ENCODE results near the gene USP7.
A peak's percentile ranks its signal among the peaks of the same experiment; 100 is the strongest.

The USP7 gene

DNA sequence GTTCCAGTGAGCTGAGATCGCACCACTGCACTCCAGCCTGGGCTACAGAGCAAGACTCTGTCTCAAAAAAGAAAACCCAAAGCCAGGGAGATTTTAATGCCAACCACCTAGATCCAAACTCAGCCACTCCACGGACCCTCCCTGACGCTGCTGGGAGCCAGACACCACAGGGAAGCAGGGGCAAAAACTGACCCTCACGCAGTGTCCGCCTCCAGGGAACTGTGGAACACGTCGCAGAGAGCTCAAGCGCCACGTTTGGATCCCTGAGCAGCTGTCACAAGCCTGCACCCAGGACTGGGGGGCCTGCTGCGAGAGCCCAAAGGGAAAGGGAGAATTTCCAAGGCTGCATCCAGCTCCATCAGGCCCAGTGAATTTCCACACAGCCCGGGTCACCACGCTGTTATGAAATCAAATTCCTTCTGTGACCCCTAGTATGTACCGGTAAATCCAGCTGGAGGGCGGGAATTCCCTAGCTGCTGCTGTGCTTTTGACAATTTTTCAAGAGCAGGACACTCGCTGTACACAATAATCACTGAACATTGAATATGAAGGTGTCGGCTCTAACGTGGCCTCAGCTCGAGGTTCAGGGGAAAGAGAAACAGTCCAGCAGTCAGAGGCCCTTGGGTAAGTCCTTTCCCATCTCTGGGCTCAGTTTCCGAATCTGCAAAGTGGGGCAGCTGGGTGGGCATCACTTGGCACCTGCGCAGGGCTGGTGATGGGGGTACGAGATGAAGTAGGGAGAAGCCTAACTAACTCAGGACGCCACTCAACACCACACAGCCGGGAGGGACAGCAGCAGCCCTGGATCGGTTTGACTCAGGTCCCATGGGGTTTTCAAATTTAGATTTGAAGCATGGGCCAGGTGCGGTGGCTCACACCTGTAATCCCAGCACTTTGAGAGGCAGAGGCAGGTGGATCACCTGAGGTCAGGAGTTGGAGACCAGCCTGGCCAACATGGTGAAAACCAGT is 103.5 kb downstream of the USP7 start:
- no peak for TF ChIP-seq JUND (IDR thresholded peaks at IDR 0.05; ENCODE audit: low read depth)
- DNase-seq (ENCODE audit: low read depth in 1 of 2, low spot score in 1 of 2), result peak in 1 of 2 experiments; percentile 77
- in situ Hi-C loops (cut with HindIII; ENCODE audit: low pct_unique_long_range_greater_than_20kb, low sequenced_read_pairs), result no loop called here

DNA sequence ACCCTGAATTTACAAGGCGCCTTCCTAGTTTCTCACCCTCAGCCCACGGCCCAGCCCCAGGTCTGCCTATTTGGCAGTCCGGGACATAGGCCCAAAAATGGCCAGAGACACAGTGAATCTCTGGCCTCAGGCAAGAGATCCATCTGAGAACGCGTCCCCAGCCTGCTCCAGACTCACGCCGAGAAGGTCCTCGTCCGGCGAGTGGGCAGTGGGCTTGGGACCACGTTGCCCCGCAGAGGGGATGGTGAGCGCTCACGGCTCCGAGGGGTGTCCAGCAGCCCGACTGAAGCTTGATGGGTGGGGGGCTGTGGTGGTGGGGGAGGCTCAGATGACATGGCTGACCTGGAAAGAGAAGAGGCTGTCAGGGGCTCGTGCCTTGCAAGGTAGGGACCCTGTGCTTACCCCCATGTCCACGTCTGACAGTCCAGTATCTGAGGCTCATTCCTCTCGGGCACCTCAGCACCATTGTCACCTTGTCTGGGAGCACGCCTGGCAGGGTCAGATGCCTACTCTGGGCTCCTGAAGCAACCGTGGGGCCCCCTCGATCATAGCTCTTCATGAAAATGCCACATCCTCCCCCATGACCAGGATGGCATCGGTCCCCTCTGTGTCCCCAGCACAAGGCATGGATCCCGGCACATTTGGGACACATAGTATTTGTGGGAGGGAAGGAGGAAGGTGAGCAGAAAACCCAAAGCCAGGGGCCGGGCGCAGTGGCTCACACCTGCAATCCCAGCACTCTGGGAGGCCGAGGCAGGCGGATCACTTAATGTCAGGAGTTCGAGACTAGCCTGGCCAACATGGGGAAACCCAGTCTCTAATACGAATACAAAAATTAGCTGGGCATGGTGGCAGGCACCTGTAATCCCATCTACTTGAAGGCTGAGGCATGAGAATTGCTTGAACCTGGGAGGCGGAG is 104.5 kb downstream of the USP7 start:
- TF ChIP-seq JUND (IDR thresholded peaks at IDR 0.05; ENCODE audit: low read depth), result no peak
- in situ Hi-C loops (cut with HindIII; ENCODE audit: low pct_unique_long_range_greater_than_20kb, low sequenced_read_pairs), result no loop called here
- no peak for DNase-seq (ENCODE audit: low read depth in 1 of 2, low spot score in 1 of 2)

DNA sequence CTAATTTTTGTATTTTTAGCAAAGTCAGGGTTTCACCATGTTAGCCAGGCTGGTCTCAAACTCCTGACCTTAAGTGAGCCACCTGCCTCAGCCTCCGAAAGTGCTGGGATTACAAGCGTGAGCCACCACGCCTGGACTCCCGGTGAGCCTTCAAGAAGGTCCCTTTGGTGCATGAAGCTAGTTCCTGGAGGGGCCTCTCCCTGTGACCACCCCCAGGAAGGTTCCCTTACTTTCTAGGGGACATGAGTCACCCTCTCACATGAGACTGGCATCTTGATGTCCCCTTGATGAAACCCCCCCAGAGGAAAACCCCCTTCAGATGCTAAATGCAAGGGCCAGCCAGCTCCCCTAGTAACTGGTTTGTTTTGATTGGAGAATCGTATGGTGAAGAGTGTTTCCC is 107.7 kb downstream of the USP7 start:
- no peak for DNase-seq (ENCODE audit: low read depth in 1 of 2, low spot score in 1 of 2)
- in situ Hi-C loops (cut with HindIII; ENCODE audit: low pct_unique_long_range_greater_than_20kb, low sequenced_read_pairs), result no loop called here
- TF ChIP-seq JUND (IDR thresholded peaks at IDR 0.05; ENCODE audit: low read depth), result no peak

DNA sequence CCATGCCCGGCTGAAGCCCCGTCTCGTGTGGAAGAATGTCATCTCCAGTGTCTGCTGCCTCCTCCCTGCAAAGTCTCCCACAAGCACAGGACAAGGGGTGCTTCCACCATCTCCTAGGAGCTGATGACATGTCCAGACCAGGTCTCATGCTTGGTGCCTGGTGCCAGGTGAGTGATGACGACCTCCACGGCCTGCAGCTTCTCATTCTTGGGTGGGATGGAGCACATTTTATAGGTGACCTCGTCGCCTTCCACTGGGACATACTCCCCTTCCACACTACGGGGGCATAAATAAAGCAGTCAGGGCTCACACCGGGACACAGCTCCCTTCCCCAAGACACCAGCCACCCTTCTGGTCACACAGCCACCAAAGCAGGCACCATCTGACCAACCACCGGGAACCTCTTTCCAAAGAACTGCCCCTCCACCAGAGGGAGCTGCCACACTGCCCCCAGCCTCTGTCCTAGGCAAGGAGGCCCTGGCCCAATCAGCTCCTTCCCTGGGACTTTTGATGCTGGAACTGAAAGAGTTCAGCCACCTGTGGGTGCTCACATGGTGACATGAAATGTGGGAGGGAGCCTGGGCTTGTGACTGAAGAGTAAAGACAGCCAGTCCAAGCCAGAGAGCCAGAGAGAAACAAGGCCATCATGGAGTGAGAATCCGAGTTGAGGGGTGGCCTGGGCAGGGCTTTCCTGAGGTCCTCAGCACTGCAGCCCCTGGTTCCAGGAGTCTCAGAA is 108.5 kb downstream of the USP7 start:
- DNase-seq (ENCODE audit: low read depth in 1 of 2, low spot score in 1 of 2), result no peak
- in situ Hi-C loops (cut with HindIII; ENCODE audit: low pct_unique_long_range_greater_than_20kb, low sequenced_read_pairs), result no loop called here
- TF ChIP-seq JUND (IDR thresholded peaks at IDR 0.05; ENCODE audit: low read depth), result no peak

- DNase-seq (ENCODE audit: low read depth in 1 of 2, low spot score in 1 of 2), result no peak
- in situ Hi-C loops (cut with HindIII; ENCODE audit: low pct_unique_long_range_greater_than_20kb, low sequenced_read_pairs), result no loop called here
These were observed 109.3 kb downstream of the USP7 start for GRCh38 chr16:8854298-8854948.

DNA sequence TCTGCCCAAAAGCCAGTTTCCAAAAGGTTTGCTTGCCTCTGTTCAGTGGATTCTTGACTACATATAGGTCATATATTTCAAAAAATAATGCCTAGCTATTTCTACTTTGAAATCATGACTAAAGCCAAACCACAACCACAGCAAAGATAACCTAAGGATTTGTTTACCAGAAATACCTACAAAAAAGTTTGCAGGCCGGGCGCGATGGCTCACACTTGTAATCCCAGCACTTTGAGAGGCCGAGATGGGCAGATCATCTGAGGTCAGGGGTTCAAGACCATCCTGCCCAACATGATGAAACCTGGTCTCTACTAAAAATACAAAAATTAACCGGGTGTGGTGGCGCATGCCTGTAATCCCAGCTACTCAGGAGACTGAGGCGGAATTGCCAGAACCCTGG is 110.1 kb downstream of the USP7 start:
- in situ Hi-C loops (cut with HindIII; ENCODE audit: low pct_unique_long_range_greater_than_20kb, low sequenced_read_pairs), result no loop called here
- DNase-seq (ENCODE audit: low read depth in 1 of 2, low spot score in 1 of 2), result no peak
- TF ChIP-seq JUND (IDR thresholded peaks at IDR 0.05; ENCODE audit: low read depth), result no peak

More at GRCh38 chr16:8854298-8854948, 109.3 kb downstream of the USP7 start:
- TF ChIP-seq JUND (IDR thresholded peaks at IDR 0.05; ENCODE audit: low read depth), result no peak

- no peak for TF ChIP-seq JUND (IDR thresholded peaks at IDR 0.05; ENCODE audit: low read depth)
These were observed 110.6 kb downstream of the USP7 start for GRCh38 chr16:8853150-8853549.

GRCh38 chr16:8852534-8852933 is 111.2 kb downstream of the USP7 start:
- DNase-seq (ENCODE audit: low read depth in 1 of 2, low spot score in 1 of 2), result no peak
- no peak for TF ChIP-seq JUND (IDR thresholded peaks at IDR 0.05; ENCODE audit: low read depth)
- in situ Hi-C loops (cut with HindIII; ENCODE audit: low pct_unique_long_range_greater_than_20kb, low sequenced_read_pairs), result no loop called here

More at GRCh38 chr16:8853150-8853549, 110.6 kb downstream of the USP7 start:
- in situ Hi-C loops (cut with HindIII; ENCODE audit: low pct_unique_long_range_greater_than_20kb, low sequenced_read_pairs), result no loop called here
- no peak for DNase-seq (ENCODE audit: low read depth in 1 of 2, low spot score in 1 of 2)

DNA sequence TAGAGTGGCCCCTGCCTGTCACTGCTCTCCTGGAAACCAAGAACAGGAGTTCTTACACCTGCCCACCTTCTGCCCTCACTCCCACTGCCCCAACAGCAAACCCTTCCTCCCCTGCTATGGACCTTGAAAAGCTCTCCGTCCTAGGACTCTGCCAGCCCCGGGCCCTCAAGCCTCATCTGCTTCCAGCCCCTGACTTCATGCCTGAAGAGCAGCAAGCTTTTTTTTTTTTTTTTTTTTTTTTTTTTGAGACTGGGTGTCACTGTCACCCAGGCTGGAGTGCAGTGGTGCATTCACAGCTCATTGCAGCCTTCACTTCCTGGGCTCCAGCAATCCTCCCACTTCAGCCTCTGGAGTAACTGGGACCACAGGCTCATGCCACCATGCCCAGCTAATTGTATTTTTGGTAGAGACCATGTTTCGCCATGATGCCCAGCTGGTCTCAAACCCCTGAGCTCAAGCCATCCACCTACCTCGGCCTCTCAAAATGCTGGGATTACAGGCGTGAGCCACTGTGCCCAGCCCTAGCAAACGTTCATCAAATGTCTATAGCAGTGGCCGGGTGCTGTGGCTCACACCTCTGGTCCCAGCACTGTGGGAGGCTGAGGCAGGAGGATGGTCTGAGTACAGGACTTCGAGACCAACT is 111.8 kb downstream of the USP7 start:
- TF ChIP-seq JUND (IDR thresholded peaks at IDR 0.05; ENCODE audit: low read depth), result no peak
- DNase-seq (ENCODE audit: low read depth in 1 of 2, low spot score in 1 of 2), result no peak
- in situ Hi-C loops (cut with HindIII; ENCODE audit: low pct_unique_long_range_greater_than_20kb, low sequenced_read_pairs), result no loop called here

DNA sequence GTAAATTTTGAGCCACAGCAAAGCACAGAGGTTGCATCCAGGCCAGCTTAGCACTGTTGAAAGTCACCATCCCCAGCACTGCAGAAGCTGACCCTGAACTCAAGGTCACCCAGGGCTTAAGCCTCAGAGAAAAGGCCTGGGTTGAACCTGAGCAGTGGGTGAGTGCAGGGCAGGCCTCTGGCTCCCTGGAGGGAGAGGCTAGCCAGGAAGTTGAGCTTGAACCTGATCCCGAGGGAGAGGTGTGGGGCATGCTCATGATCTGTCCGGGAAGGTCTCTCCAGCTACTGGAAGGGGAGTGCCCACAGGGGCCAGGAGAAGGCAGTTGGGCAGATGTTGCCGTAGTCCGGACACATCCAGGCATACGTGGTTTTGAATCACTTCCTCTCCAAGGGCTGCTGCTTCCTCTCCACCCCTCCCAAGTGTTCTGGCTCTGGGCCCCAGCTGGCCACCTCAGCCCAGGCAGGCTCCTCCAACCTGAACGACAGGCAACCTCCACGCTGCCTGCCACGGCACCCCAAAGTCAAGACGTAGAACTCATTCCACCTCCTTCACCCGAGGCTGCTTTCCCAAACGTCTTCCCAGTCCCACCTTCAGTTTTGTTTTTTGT is 113.3 kb downstream of the USP7 start:
- in situ Hi-C loops (cut with HindIII; ENCODE audit: low pct_unique_long_range_greater_than_20kb, low sequenced_read_pairs), result no loop called here
- TF ChIP-seq JUND (IDR thresholded peaks at IDR 0.05; ENCODE audit: low read depth), result no peak
- no peak for DNase-seq (ENCODE audit: low read depth in 1 of 2, low spot score in 1 of 2)

DNA sequence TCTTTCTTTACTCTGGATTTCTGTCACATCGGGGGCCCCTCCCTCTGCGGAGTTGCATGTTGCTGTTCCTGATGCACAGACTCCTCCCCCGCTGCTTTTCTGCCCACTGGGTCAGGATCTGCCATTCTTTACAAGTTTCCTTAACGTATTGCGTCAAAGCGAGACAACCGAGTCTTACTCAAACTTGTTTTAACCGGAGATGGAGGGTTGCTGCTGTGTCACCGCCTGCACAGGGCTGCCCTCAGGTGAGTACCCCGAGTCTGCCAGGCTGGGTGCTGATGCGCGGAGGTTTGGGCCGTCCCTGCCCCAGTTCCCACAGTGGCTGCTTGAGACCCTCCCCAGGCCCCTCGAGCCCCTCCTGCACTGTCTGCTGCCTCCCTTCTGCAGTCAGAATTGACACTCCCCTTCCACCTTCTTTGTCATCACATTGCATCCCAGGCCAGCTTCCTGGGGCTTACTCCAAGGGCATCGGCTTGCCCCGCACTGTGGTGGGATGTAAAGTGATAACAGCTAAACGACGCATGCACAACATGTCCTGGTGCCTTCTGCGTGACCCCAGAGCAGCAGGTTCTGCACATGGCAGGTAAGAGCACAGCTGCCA is 114.2 kb downstream of the USP7 start:
- no peak for DNase-seq (ENCODE audit: low read depth in 1 of 2, low spot score in 1 of 2)
- no peak for TF ChIP-seq JUND (IDR thresholded peaks at IDR 0.05; ENCODE audit: low read depth)
- in situ Hi-C loops (cut with HindIII; ENCODE audit: low pct_unique_long_range_greater_than_20kb, low sequenced_read_pairs), result no loop called here

All from T47D (cell line).